ENCODE measurements around the gene JUN.

JUN gene

GRCh38 chr1:58783993-58784757 lies at the start of gene JUN:
Gene JUN (minus strand): TSS chr1:58784047. CDS start chr1:58783070, 977 bp downstream.
- peak within 1 kb of the TSS; percentile 99 for H3K4me3 ChIP-seq (ENCODE audit: low read length)
- 0 out of 2 replicates have a peak, but pooled peaks have one; percentile 13 for TF ChIP-seq CTCF (conservative IDR thresholded peaks at IDR 0.05; ENCODE audit: low read length)
- peak; percentile 100 for DNase-seq (ENCODE audit: low read depth)

DNA sequence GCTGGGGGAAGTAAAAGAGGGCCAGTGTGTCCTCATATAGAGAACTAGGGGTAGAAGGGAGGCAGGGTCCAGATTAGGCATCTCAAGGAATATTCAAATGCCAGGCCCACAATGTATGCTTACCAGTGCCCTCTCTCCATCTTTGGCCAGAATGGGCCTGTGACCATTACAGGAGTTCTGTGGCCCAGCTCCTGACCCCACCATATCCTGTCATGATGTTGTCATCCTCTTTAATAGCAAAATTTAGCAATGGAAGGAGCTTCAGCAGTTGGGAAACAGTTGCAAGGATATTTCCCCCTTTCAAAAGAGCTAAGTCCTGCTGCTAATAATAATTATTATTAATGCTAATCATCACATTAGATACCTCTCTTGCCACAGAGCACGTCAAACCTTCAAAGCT lies 49.3 kb upstream of the JUN start:
- H3K4me3 ChIP-seq (ENCODE audit: low read length) = no peak overlapping the region
- DNase-seq (ENCODE audit: low read depth) = no peak
- no peak for TF ChIP-seq CTCF (conservative IDR thresholded peaks at IDR 0.05; ENCODE audit: low read length)

DNA sequence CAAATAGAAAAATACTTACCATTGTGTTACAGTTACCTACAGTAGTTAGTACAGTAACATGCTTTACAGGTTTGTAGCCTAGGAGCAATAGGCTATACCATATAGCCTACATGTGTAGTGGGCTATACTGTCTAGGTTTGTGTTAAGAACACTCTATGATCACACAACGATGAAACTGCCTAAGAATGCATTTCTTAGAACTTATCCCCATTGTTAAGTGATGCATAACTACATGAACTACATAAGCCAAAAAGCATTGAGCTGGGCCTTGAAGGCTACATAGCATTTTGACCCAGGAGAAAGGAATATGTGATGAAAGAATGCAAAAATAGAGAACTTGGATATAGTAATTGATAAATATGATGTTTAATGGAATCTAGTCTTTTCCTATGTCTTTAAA lies 46.4 kb upstream of the JUN start:
- DNase-seq (ENCODE audit: low read depth) = no peak
- no peak for TF ChIP-seq CTCF (conservative IDR thresholded peaks at IDR 0.05; ENCODE audit: low read length)
- no peak overlapping the region for H3K4me3 ChIP-seq (ENCODE audit: low read length)

DNA sequence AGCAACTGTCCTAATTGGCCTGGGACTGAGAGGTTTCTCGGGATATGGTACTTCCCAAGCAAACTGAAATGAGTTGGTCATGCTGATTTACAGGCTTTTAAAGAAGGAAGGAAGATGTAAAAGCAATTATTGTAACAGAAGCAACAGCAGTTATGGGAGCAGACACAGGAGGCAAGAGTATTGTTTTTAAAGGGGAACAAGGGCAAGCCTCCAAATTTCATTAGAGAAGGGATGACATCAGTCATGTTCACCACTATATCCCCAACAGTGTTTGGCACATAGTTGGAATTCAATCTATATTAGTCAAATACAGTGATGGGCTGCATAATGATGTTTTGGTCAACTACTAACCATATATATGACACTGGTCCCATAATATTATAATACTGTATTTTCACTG lies 46.0 kb upstream of the JUN start:
- no peak overlapping the region for H3K4me3 ChIP-seq (ENCODE audit: low read length)
- TF ChIP-seq CTCF (conservative IDR thresholded peaks at IDR 0.05; ENCODE audit: low read length) = no peak
- DNase-seq (ENCODE audit: low read depth) = peak; percentile 50

- no peak for TF ChIP-seq CTCF (conservative IDR thresholded peaks at IDR 0.05; ENCODE audit: low read length)
- H3K4me3 ChIP-seq (ENCODE audit: low read length) = no peak overlapping the region
- DNase-seq (ENCODE audit: low read depth) = no peak
Measured at GRCh38 chr1:58827298-58827697, 43.5 kb upstream of the JUN start.

GRCh38 chr1:58824753-58825389 lies 41.0 kb upstream of the JUN start:
- no peak overlapping the region for H3K4me3 ChIP-seq (ENCODE audit: low read length)
- no peak for DNase-seq (ENCODE audit: low read depth)
- TF ChIP-seq CTCF (conservative IDR thresholded peaks at IDR 0.05; ENCODE audit: low read length) = no peak

DNA sequence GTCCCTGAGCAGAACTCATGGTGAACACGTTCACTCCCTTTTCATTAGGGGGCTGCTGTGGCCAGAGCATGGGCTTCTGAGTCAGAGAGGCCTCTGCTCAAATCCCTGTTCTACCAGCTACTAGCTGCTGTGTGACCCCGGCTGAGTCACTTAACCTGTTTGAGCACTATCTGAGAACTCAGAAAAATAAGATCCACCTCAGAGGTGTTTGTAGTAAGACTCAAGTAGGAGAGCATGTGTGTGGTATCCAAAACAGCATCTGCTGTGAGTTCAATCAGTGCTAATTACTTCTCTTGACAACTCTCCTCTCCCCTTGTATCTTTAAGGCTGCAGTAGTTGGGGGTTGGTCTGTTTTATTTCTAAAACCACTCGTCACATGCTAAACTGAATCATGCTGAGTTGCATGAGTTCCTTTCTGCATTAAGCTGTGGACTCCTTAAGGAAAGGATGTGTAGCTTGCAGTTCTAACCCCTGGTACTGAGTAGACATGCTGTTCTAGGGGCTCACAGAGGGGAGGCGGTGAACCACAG lies 39.7 kb upstream of the JUN start:
- DNase-seq (ENCODE audit: low read depth) = peak; percentile 51
- H3K4me3 ChIP-seq (ENCODE audit: low read length) = no peak overlapping the region
- no peak for TF ChIP-seq CTCF (conservative IDR thresholded peaks at IDR 0.05; ENCODE audit: low read length)
